Ishikawa (cell line): ENCODE data around the gene DTNBP1.

ENCODE experiments used
- CEBPB ChIP-seq: IDR thresholded peaks from 2 replicates; pipeline ENCODE4 v1.6.1; 2012
- CREB1 ChIP-seq: IDR thresholded peaks from 2 replicates; pipeline ENCODE4 v1.6.1; 2012; ENCODE audit warnings: low read depth
- EGR1 ChIP-seq: IDR thresholded peaks from 2 replicates; pipeline ENCODE4 v1.6.1; 2012
- EP300 ChIP-seq: IDR thresholded peaks from 2 replicates; pipeline ENCODE4 v1.6.1; 2012; ENCODE audit warnings: borderline replicate concordance
- FOXM1 ChIP-seq: IDR thresholded peaks from 2 replicates; pipeline ENCODE4 v1.6.1; 2012; ENCODE audit warnings: low read depth, borderline replicate concordance
- MAX ChIP-seq: IDR thresholded peaks from 2 replicates; pipeline ENCODE4 v1.6.1; 2012
- NFIC ChIP-seq: IDR thresholded peaks from 2 replicates; pipeline ENCODE4 v1.6.1; 2012
- RAD21 ChIP-seq: IDR thresholded peaks from 2 replicates; pipeline ENCODE4 v1.6.1; 2012; ENCODE audit warnings: low read depth
- REST ChIP-seq: IDR thresholded peaks from 2 replicates; pipeline ENCODE4 v1.6.1; 2012; ENCODE audit warnings: low read depth, mild to moderate bottlenecking
- TAF1 ChIP-seq: IDR thresholded peaks from 2 replicates; pipeline ENCODE4 v1.6.1; 2012; ENCODE audit warnings: low read depth, mild to moderate bottlenecking
- TCF12 ChIP-seq: IDR thresholded peaks from 2 replicates; pipeline ENCODE4 v1.6.1; 2012; ENCODE audit warnings: low read depth
- TEAD4 ChIP-seq: IDR thresholded peaks from 2 replicates; pipeline ENCODE4 v1.6.1; 2012
- USF1 ChIP-seq: IDR thresholded peaks from 2 replicates; pipeline ENCODE4 v1.6.1; 2012
- YY1 ChIP-seq: IDR thresholded peaks from 2 replicates; pipeline ENCODE4 v1.6.1; 2012; ENCODE audit warnings: low read depth
- ZBTB7A ChIP-seq: IDR thresholded peaks from 2 replicates; pipeline ENCODE4 v1.6.1; 2012; ENCODE audit warnings: low read depth

DTNBP1 gene

GRCh38 chr6:15499125-15499524 lies 163.7 kb downstream of the DTNBP1 start:
- TF ChIP-seq MAX: no peak
- no peak for TF ChIP-seq EGR1
- no peak for TF ChIP-seq EP300
- TF ChIP-seq USF1: no peak
- TF ChIP-seq CEBPB: no peak
- no peak for TF ChIP-seq YY1
- TF ChIP-seq TEAD4: no peak
- TF ChIP-seq NFIC: no peak
- no peak for TF ChIP-seq RAD21
- no peak for TF ChIP-seq TAF1
- no peak for TF ChIP-seq ZBTB7A
- TF ChIP-seq FOXM1: no peak
- TF ChIP-seq TCF12: no peak
- no peak for TF ChIP-seq CREB1
- no peak for TF ChIP-seq REST

- no peak for TF ChIP-seq EP300
- no peak for TF ChIP-seq YY1
- no peak for TF ChIP-seq REST
- no peak for TF ChIP-seq CEBPB
- TF ChIP-seq EGR1: no peak
- no peak for TF ChIP-seq NFIC
- no peak for TF ChIP-seq ZBTB7A
- TF ChIP-seq TEAD4: no peak
- TF ChIP-seq TCF12: no peak
- no peak for TF ChIP-seq RAD21
- no peak for TF ChIP-seq FOXM1
- no peak for TF ChIP-seq CREB1
- TF ChIP-seq TAF1: no peak
- no peak for TF ChIP-seq MAX
- no peak for TF ChIP-seq USF1
These were observed 164.2 kb downstream of the DTNBP1 start for GRCh38 chr6:15498640-15499039.

GRCh38 chr6:15496345-15497131 lies 166.3 kb downstream of the DTNBP1 start:
- no peak for TF ChIP-seq CREB1
- no peak for TF ChIP-seq YY1
- TF ChIP-seq EP300: no peak
- no peak for TF ChIP-seq MAX
- TF ChIP-seq TCF12: no peak
- no peak for TF ChIP-seq RAD21
- TF ChIP-seq TAF1: no peak
- no peak for TF ChIP-seq EGR1
- no peak for TF ChIP-seq USF1
- TF ChIP-seq NFIC: no peak
- TF ChIP-seq ZBTB7A: no peak
- TF ChIP-seq CEBPB: no peak
- TF ChIP-seq TEAD4: no peak
- no peak for TF ChIP-seq REST
